Fibroblast of skin of right biceps (primary cell): ENCODE data around the gene GABARAP.
A peak's percentile ranks its signal among the peaks of the same experiment; 100 is the strongest.

Experiments used
- DNase-seq: peaks from one replicate; pipeline ENCODE4 v3.0.0-alpha.2; 2013

Gene GABARAP

DNA sequence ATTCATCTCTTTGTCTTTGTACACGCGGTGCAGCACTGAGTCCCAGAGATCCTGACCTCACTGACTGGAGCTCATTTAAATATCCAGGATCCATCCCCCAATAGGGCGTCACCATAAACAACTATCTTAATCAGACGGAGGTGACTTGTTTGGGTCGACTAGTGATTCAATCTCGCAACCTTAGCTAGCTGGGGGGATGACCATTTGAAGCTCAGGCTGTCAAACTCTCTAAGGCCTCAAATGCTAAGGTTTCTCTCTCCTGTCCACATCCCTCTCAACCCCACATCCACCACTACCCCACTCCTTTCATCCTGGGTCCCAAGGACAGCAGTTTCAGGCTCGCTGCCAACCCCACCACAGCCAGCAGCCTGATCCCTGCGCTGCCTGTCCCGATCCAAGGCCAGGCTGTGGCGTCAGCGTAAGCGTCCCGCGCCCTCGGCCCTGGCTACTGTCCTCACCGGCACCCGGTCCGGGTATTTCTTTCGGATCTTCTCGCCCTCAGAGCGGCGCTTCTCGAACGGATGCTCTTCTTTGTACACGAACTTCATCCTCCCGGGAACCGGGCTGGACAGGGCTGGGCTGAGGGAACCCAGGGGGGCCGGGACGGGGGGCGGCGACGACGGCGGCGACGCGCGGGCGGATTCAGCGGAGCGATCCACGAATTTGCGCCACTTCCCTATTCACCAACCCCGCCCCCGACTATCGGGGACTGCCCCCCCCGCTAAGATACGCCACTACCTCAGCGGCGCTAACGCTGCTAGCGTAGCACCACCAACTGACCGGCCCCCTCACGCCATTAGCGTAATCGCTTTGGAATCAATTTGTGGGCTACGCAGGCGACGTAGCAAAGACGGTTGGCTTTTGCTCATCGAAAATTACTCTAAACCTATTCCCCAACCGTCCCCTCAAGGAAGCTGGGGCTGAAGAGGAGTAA, at the start of gene GABARAP:
GABARAP (minus strand) TSS at position 667 of the 934 bp plus-strand sequence; CDS start at position 548, 119 bp downstream.
- DNase-seq = peak; percentile 93

DNA sequence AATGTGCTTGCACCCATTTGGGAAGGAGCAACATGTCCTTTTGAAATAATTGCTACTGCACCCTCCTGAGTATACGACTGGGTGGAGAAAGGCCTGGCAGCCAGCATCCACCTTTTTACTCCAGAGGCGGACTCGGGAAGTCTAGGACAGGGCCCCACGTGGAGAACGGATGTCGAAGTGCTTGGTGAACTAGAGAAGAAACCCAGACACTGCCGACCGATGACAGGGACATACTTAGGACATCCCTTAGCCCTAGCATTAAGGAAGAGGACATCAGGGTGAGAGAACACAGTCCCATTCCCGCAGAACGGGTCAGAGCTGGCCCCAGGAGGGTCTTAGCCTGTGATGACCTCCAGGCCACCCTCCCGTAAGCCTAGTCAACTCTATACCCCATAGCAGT, 48.4 kb upstream of the GABARAP start:
- no peak for DNase-seq

- no peak for DNase-seq
Observed at GRCh38 chr17:7290166-7290565, 47.9 kb upstream of the GABARAP start.

GRCh38 chr17:7289256-7290032, 47.2 kb upstream of the GABARAP start:
- DNase-seq = no peak

DNA sequence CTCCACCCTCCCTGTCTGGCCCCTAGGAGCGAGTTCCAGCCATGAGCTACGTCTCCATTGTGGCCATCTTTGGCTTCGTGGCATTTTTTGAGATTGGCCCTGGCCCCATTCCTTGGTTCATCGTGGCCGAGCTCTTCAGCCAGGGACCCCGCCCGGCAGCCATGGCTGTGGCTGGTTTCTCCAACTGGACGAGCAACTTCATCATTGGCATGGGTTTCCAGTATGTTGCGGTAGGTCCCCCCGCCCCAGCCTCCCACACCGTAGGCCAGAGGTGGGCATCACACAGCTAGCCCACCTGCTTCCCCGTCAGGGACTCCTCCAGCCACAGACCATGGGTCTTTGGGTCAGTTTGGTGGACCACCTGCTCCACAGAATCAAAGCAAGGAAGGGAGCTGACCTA, 43.4 kb upstream of the GABARAP start:
- DNase-seq = no peak

- DNase-seq = no peak
Observed at GRCh38 chr17:7284911-7285310, 42.7 kb upstream of the GABARAP start.

DNA sequence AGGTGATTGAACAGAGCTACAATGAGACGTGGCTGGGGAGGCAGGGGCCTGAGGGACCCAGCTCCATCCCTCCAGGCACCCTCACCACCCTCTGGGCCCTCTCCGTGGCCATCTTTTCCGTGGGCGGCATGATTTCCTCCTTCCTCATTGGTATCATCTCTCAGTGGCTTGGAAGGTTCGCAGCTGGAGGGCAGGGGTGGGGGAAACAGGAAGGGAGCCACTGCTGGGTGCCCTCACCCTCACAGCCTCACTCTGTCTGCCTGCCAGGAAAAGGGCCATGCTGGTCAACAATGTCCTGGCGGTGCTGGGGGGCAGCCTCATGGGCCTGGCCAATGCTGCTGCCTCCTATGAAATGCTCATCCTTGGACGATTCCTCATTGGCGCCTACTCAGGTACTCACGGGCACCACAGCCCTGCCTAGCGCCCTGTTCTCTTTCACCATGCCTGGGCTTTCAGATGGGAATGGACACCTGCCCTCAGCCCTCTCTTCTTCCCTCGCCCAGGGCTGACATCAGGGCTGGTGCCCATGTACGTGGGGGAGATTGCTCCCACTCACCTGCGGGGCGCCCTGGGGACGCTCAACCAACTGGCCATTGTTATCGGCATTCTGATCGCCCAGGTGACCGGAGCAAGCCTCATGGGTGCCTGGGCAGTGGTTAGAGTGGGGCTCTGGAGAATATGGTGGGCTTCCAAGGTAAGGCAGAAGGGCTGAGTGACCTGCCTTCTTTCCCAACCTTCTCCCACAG, 41.4 kb upstream of the GABARAP start:
- DNase-seq = no peak

DNA sequence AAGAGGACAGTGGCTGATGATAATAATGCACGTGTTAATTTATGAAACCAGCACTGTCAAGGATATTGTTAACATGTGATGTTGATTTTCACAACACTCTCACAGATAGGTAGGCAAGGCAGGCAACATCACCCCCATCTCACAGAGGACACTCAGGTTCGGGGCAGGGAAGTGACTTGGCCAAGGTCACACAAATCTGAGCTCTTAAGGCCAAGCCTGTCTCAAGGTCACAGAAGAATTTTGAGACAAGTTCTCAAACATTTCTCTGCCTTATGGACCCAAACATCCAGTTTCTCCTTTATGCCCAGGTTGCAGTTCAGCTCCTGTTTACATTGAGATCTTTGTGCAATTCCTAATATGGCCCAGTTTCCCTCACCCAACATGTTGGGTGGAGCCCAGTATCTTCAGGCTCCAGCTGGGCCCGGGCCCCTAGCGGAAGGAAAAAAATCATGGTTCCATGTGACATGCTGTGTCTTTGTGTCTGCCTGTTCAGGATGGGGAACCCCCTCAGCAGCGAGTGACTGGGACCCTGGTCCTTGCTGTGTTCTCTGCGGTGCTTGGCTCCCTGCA, 40.6 kb upstream of the GABARAP start:
- DNase-seq = no peak

DNA sequence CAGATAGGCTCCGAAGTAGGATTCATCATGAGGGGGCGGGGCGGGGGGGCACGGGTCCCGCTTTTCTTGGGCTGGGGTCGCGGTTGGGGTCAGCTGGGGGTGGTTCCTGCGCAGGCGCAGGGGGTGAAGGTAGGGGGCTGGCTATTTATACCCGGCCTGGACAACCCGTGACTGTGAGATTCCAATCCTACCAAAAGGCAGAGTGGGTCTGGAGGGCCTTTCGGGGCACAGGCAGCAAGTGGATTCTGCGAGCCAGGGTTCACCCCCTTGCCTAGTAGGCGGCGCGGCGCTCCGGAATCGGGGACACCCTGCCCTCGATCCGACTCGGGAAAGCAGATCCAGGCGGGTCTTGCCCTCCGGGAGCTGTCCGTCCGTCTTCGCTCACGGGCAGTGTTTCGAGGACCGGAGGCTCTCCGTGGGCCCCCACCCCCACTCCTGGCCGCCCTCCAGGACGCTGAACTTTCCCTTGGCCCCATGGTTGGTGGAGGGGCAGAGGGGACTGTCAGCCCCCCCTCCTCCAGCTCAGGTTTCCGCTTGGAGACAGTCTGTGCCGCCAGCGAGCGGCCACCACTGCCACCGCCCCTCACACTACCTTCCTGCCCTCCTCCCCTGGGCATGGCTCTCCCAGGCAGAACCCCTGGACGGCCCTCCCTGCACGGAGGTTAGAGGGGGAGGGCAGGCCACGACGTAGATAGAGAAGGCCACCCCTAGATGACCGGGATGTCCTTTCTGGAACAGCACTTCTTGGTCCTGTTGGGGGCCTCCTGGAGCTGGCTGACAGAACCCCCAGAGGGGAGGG, 39.9 kb upstream of the GABARAP start:
- no peak for DNase-seq

- peak; percentile 94 for DNase-seq
Observed at GRCh38 chr17:7281074-7281952, 39.1 kb upstream of the GABARAP start, which contains the start of gene SLC2A4. Gene SLC2A4 (plus strand): TSS chr17:7281718. CDS start chr17:7281935, 217 bp downstream.

GRCh38 chr17:7280519-7281073, 38.3 kb upstream of the GABARAP start:
- peak; percentile 68 for DNase-seq

- DNase-seq = no peak
Observed at GRCh38 chr17:7279448-7279847, 37.2 kb upstream of the GABARAP start.

DNA sequence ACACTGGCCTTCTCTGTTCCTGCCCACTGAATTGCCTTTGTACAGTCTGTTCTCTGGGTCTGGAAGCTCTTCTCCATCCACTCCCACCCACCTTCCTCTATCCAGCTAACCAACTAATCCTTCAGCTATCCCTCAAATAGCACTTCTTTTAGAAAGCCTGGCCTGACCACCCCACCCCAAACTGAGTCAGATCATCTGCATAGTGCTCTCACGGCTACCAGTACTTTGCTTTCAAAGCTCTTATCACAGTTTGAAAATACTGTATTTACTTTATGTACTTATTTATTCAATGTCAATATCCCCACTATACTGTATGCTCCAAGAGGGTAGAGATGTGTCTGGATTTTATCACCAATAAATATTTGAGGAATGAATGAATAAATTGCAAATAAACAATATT, 24.5 kb upstream of the GABARAP start:
- DNase-seq = no peak

DNA sequence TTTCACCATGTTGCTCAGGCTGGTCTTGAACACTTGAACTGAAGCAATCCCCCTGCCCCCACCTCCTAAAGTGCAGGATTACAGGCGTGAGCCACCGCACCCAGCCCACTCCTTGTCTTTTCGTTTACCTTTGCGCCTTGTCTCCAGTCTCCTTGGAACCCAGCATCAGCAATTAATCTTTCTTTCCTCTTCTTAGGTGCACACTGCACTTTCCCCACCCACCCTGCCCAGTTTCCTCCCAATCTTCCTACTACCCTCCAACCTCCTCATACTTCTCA, 21.5 kb upstream of the GABARAP start:
- no peak for DNase-seq

- no peak for DNase-seq
Observed at GRCh38 chr17:7262935-7263800, 20.9 kb upstream of the GABARAP start.

GRCh38 chr17:7262192-7262934, 20.1 kb upstream of the GABARAP start, which contains the start of gene CLDN7:
Gene CLDN7 (minus strand): TSS chr17:7262478. CDS start chr17:7262043, 435 bp downstream.
- DNase-seq = no peak

DNA sequence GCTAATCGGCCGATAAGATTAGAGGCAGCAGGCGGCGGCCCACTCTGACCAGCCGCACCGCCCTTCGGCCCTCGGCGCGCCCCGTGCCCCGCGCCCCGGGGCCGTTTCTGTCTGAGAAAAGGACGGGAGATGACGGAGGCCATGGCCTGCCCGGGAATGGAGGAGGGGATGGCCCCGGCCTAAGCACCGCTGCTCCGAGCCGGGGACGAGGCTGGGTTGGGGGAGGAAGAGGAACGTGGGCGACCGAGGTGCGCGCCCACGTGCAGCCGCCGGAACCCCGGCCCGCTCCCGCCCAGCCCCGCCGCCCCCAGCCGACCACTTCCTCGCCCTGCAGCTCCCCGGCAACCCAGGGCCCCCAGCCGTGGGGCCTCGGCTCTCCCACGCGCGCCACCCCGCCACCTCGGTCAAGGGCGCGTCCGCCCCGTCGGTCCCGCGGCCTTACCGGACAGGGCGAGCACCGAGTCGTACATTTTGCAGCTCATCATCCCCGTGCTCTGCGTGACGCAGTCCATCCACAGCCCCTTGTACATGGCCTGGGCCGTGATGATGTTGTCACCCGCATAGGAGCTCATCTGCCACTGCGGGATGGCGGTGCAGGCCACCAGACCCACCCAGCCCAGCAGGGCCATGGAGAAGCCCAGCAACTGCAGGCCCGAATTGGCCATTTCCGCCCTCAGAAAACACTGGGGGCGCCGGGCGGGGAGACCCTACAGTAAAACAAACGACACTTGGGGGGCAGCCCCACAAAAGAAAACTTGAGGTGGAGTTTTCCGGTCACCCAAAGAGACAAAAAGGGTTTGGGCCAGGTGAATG, 19.3 kb upstream of the GABARAP start:
- DNase-seq = no peak
